HEK293 (cell line): ENCODE data around the gene ZFX.

Experiments used
- GLIS1 ChIP-seq: fragments of 450-650 bp; formaldehyde crosslinking; IDR thresholded peaks from 2 replicates; pipeline ENCODE4 v1.5.1; 2016; ENCODE audit warnings: missing biosample characterization, missing genetic modification characterization
- KLF1 ChIP-seq: fragments of 450-650 bp; formaldehyde crosslinking; IDR thresholded peaks from 2 replicates; pipeline ENCODE4 v1.5.1; 2016; ENCODE audit warnings: missing biosample characterization, missing genetic modification characterization
- OSR2 ChIP-seq: fragments of 450-650 bp; formaldehyde crosslinking; IDR thresholded peaks from 2 replicates; pipeline ENCODE4 v1.5.1; 2016; ENCODE audit warnings: missing biosample characterization, missing genetic modification characterization
- ZBTB1 ChIP-seq: fragments of 450-650 bp; formaldehyde crosslinking; IDR thresholded peaks from 2 replicates; pipeline ENCODE4 v1.5.1; 2016; ENCODE audit warnings: missing biosample characterization, missing genetic modification characterization
- ZNF138 ChIP-seq: fragments of 450-650 bp; formaldehyde crosslinking; IDR thresholded peaks from 2 replicates; pipeline ENCODE4 v1.5.1; 2016; ENCODE audit warnings: missing biosample characterization, missing genetic modification characterization, borderline replicate concordance
- ZNF302 ChIP-seq: fragments of 450-650 bp; formaldehyde crosslinking; IDR thresholded peaks from 2 replicates; pipeline ENCODE4 v1.5.1; 2016; ENCODE audit warnings: missing biosample characterization, missing genetic modification characterization, low read depth
- ZNF335 ChIP-seq: fragments of 450-650 bp; formaldehyde crosslinking; conservative IDR thresholded peaks from 2 replicates; pipeline ENCODE4 v1.5.1; 2016; ENCODE audit warnings: missing biosample characterization, missing genetic modification characterization
- ZNF341 ChIP-seq: fragments of 450-650 bp; formaldehyde crosslinking; IDR thresholded peaks from 2 replicates; pipeline ENCODE4; 2016; ENCODE audit warnings: low read depth, missing biosample characterization, missing genetic modification characterization
- ZNF366 ChIP-seq: fragments of 450-650 bp; formaldehyde crosslinking; conservative IDR thresholded peaks from 2 replicates; pipeline ENCODE4 v1.5.1; 2016; ENCODE audit warnings: missing biosample characterization, missing genetic modification characterization
- ZNF426 ChIP-seq: fragments of 450-650 bp; formaldehyde crosslinking; IDR thresholded peaks from 2 replicates; pipeline ENCODE4 v1.5.1; 2017; ENCODE audit warnings: missing biosample characterization, missing genetic modification characterization, mild to moderate bottlenecking, inconsistent platforms, moderate library complexity
- ZNF544 ChIP-seq: fragments of 450-650 bp; formaldehyde crosslinking; IDR thresholded peaks from 2 replicates; pipeline ENCODE4 v1.5.0; 2017; ENCODE audit warnings: missing biosample characterization, missing genetic modification characterization
- ZNF626 ChIP-seq: fragments of 450-650 bp; sonication (Bioruptor Pico); formaldehyde crosslinking; IDR thresholded peaks from 2 replicates; pipeline ENCODE4 v1.5.1; 2018; ENCODE audit warnings: missing biosample characterization, missing genetic modification characterization, inconsistent platforms
- ZNF664 ChIP-seq: fragments of 450-650 bp; formaldehyde crosslinking; IDR thresholded peaks from 2 replicates; pipeline ENCODE4 v1.5.1; 2016; ENCODE audit warnings: missing biosample characterization, missing genetic modification characterization
- TF ChIP-seq, protein P1 (sequence below): sonication (generic); formaldehyde crosslinking; IDR thresholded peaks from 2 replicates; pipeline ENCODE4 v1.8.1; 2022; ENCODE audit warnings: mild to moderate bottlenecking, moderate library complexity, missing genetic modification reagents
- TF ChIP-seq, protein P2 (sequence below): fragments of 450-650 bp; formaldehyde crosslinking; IDR thresholded peaks from 2 replicates; pipeline ENCODE4 v1.5.1; 2016; ENCODE audit warnings: missing biosample characterization, missing genetic modification characterization, borderline replicate concordance
- TF ChIP-seq, protein P3 (sequence below): fragments of 450-650 bp; formaldehyde crosslinking; optimal IDR thresholded peaks from 2 replicates; pipeline ENCODE3; 2016; ENCODE audit warnings: missing biosample characterization, mild to moderate bottlenecking, missing genetic modification characterization
- TF ChIP-seq, protein P4 (sequence below): fragments of 450-650 bp; formaldehyde crosslinking; IDR thresholded peaks from 2 replicates; pipeline ENCODE4 v1.5.1; 2016; ENCODE audit warnings: missing biosample characterization, missing genetic modification characterization
- TF ChIP-seq, protein P5 (sequence below): fragments of 450-650 bp; formaldehyde crosslinking; IDR thresholded peaks from 2 replicates; pipeline ENCODE4 v1.5.1; 2016; ENCODE audit warnings: missing biosample characterization, missing genetic modification characterization
- TF ChIP-seq, protein P6 (sequence below): fragments of 450-650 bp; formaldehyde crosslinking; IDR thresholded peaks from 2 replicates; pipeline ENCODE4 v1.5.0; 2017; ENCODE audit warnings: missing biosample characterization, missing genetic modification characterization, borderline replicate concordance
- TF ChIP-seq, protein P7 (sequence below): fragments of 450-650 bp; formaldehyde crosslinking; IDR thresholded peaks from 2 replicates; pipeline ENCODE4 v1.5.1; 2016; ENCODE audit warnings: missing biosample characterization, missing genetic modification characterization, low read depth

Gene ZFX

DNA sequence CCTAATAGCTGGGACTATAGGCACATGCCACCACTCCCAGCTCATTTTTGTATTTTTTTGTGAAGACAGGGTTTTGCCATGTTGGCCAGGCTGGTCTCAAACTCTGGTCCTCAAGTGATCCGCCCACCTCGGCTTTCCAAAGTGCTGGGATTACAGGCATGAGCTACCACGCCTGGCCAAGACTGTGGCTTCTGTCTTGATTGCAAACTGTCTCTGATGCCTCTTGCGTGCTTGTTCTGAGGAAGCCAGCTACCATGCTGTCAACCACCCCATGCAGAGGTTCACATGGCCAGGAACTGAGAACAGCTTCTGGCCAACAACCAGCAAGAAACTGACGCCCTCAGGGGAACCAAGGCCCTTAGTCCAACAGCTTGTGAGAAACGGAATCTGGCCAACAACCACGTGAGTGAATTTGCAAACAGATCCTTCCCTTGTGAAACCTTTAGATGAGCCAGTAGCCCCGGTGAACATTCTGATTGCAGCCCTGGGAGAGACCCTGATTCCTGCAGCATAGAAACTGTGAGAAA is 93.2 kb downstream of the ZFX start (continued):
- TF ChIP-seq, protein P1, sequence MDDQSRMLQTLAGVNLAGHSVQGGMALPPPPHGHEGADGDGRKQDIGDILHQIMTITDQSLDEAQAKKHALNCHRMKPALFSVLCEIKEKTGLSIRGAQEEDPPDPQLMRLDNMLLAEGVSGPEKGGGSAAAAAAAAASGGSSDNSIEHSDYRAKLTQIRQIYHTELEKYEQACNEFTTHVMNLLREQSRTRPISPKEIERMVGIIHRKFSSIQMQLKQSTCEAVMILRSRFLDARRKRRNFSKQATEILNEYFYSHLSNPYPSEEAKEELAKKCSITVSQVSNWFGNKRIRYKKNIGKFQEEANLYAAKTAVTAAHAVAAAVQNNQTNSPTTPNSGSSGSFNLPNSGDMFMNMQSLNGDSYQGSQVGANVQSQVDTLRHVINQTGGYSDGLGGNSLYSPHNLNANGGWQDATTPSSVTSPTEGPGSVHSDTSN (CRISPR knock-in tag) = no peak
- TF ChIP-seq ZNF626 = no peak
- TF ChIP-seq, protein P2, sequence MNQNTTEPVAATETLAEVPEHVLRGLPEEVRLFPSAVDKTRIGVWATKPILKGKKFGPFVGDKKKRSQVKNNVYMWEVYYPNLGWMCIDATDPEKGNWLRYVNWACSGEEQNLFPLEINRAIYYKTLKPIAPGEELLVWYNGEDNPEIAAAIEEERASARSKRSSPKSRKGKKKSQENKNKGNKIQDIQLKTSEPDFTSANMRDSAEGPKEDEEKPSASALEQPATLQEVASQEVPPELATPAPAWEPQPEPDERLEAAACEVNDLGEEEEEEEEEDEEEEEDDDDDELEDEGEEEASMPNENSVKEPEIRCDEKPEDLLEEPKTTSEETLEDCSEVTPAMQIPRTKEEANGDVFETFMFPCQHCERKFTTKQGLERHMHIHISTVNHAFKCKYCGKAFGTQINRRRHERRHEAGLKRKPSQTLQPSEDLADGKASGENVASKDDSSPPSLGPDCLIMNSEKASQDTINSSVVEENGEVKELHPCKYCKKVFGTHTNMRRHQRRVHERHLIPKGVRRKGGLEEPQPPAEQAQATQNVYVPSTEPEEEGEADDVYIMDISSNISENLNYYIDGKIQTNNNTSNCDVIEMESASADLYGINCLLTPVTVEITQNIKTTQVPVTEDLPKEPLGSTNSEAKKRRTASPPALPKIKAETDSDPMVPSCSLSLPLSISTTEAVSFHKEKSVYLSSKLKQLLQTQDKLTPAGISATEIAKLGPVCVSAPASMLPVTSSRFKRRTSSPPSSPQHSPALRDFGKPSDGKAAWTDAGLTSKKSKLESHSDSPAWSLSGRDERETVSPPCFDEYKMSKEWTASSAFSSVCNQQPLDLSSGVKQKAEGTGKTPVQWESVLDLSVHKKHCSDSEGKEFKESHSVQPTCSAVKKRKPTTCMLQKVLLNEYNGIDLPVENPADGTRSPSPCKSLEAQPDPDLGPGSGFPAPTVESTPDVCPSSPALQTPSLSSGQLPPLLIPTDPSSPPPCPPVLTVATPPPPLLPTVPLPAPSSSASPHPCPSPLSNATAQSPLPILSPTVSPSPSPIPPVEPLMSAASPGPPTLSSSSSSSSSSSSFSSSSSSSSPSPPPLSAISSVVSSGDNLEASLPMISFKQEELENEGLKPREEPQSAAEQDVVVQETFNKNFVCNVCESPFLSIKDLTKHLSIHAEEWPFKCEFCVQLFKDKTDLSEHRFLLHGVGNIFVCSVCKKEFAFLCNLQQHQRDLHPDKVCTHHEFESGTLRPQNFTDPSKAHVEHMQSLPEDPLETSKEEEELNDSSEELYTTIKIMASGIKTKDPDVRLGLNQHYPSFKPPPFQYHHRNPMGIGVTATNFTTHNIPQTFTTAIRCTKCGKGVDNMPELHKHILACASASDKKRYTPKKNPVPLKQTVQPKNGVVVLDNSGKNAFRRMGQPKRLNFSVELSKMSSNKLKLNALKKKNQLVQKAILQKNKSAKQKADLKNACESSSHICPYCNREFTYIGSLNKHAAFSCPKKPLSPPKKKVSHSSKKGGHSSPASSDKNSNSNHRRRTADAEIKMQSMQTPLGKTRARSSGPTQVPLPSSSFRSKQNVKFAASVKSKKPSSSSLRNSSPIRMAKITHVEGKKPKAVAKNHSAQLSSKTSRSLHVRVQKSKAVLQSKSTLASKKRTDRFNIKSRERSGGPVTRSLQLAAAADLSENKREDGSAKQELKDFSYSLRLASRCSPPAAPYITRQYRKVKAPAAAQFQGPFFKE = no peak
- peak; percentile 94 for TF ChIP-seq OSR2 (tag by site-specific recombination)
- TF ChIP-seq, protein P3, sequence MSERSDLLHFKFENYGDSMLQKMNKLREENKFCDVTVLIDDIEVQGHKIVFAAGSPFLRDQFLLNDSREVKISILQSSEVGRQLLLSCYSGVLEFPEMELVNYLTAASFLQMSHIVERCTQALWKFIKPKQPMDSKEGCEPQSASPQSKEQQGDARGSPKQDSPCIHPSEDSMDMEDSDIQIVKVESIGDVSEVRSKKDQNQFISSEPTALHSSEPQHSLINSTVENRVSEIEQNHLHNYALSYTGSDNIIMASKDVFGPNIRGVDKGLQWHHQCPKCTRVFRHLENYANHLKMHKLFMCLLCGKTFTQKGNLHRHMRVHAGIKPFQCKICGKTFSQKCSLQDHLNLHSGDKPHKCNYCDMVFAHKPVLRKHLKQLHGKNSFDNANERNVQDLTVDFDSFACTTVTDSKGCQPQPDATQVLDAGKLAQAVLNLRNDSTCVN (tag by site-specific recombination) = no peak
- TF ChIP-seq, protein P4, sequence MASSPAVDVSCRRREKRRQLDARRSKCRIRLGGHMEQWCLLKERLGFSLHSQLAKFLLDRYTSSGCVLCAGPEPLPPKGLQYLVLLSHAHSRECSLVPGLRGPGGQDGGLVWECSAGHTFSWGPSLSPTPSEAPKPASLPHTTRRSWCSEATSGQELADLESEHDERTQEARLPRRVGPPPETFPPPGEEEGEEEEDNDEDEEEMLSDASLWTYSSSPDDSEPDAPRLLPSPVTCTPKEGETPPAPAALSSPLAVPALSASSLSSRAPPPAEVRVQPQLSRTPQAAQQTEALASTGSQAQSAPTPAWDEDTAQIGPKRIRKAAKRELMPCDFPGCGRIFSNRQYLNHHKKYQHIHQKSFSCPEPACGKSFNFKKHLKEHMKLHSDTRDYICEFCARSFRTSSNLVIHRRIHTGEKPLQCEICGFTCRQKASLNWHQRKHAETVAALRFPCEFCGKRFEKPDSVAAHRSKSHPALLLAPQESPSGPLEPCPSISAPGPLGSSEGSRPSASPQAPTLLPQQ (tag by site-specific recombination) = no peak
- TF ChIP-seq ZNF138 (tag by site-specific recombination) = no peak
- TF ChIP-seq, protein P5, sequence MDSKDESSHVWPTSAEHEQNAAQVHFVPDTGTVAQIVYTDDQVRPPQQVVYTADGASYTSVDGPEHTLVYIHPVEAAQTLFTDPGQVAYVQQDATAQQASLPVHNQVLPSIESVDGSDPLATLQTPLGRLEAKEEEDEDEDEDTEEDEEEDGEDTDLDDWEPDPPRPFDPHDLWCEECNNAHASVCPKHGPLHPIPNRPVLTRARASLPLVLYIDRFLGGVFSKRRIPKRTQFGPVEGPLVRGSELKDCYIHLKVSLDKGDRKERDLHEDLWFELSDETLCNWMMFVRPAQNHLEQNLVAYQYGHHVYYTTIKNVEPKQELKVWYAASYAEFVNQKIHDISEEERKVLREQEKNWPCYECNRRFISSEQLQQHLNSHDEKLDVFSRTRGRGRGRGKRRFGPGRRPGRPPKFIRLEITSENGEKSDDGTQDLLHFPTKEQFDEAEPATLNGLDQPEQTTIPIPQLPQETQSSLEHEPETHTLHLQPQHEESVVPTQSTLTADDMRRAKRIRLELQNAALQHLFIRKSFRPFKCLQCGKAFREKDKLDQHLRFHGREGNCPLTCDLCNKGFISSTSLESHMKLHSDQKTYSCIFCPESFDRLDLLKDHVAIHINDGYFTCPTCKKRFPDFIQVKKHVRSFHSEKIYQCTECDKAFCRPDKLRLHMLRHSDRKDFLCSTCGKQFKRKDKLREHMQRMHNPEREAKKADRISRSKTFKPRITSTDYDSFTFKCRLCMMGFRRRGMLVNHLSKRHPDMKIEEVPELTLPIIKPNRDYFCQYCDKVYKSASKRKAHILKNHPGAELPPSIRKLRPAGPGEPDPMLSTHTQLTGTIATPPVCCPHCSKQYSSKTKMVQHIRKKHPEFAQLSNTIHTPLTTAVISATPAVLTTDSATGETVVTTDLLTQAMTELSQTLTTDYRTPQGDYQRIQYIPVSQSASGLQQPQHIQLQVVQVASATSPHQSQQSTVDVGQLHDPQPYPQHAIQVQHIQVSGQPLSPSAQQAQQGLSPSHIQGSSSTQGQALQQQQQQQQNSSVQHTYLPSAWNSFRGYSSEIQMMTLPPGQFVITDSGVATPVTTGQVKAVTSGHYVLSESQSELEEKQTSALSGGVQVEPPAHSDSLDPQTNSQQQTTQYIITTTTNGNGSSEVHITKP = no peak
- TF ChIP-seq ZNF366 (tag by site-specific recombination) = no peak
- peak; percentile 71 for TF ChIP-seq ZNF341 (tag by site-specific recombination)
- TF ChIP-seq ZNF544 (tag by site-specific recombination) = no peak
- no peak for TF ChIP-seq ZNF664 (tag by site-specific recombination)
- TF ChIP-seq, protein P6, sequence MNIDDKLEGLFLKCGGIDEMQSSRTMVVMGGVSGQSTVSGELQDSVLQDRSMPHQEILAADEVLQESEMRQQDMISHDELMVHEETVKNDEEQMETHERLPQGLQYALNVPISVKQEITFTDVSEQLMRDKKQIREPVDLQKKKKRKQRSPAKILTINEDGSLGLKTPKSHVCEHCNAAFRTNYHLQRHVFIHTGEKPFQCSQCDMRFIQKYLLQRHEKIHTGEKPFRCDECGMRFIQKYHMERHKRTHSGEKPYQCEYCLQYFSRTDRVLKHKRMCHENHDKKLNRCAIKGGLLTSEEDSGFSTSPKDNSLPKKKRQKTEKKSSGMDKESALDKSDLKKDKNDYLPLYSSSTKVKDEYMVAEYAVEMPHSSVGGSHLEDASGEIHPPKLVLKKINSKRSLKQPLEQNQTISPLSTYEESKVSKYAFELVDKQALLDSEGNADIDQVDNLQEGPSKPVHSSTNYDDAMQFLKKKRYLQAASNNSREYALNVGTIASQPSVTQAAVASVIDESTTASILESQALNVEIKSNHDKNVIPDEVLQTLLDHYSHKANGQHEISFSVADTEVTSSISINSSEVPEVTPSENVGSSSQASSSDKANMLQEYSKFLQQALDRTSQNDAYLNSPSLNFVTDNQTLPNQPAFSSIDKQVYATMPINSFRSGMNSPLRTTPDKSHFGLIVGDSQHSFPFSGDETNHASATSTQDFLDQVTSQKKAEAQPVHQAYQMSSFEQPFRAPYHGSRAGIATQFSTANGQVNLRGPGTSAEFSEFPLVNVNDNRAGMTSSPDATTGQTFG (tag by site-specific recombination) = no peak
- no peak for TF ChIP-seq ZNF426 (tag by site-specific recombination)
- TF ChIP-seq ZBTB1 = no peak
- no peak for TF ChIP-seq KLF1 (tag by site-specific recombination)
- TF ChIP-seq, protein P7, sequence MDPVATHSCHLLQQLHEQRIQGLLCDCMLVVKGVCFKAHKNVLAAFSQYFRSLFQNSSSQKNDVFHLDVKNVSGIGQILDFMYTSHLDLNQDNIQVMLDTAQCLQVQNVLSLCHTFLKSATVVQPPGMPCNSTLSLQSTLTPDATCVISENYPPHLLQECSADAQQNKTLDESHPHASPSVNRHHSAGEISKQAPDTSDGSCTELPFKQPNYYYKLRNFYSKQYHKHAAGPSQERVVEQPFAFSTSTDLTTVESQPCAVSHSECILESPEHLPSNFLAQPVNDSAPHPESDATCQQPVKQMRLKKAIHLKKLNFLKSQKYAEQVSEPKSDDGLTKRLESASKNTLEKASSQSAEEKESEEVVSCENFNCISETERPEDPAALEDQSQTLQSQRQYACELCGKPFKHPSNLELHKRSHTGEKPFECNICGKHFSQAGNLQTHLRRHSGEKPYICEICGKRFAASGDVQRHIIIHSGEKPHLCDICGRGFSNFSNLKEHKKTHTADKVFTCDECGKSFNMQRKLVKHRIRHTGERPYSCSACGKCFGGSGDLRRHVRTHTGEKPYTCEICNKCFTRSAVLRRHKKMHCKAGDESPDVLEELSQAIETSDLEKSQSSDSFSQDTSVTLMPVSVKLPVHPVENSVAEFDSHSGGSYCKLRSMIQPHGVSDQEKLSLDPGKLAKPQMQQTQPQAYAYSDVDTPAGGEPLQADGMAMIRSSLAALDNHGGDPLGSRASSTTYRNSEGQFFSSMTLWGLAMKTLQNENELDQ (tag by site-specific recombination) = peak; percentile 66; the same call in 1 of the 2 replicates
- TF ChIP-seq GLIS1 (tag by site-specific recombination) = peak; percentile 85
- TF ChIP-seq ZNF335 = no peak; the same call in 1 of the 2 replicates
- no peak for TF ChIP-seq ZNF302 (tag by site-specific recombination)
